Ovary (tissue), 9 donors: ENCODE results near the gene ST3GAL3. TPM values are rescaled to one million over a fixed set of nuclear protein-coding genes. Genes with fewer than 3 reads are reported as not detected.

Experiments used
- DNase-seq, 5 donors: peaks; one replicate each; pipeline ENCODE4 v3.0.0-alpha.2; 2019 to 2020
- H3K27ac ChIP-seq, 2 donors: fragments of 200-600 bp; one replicate each; pipeline versions ENCODE4 v1.5.1 to v1.8.0; 2019 to 2022
- H3K27me3 ChIP-seq: fragments of 200-600 bp; one replicate; pipeline ENCODE4 v1.8.0; 2022
- H3K36me3 ChIP-seq: fragments of 200-600 bp; sonication (generic); one replicate; pipeline ENCODE4 v1.5.1; 2019
- H3K4me1 ChIP-seq: one replicate; pipeline ENCODE4 v1.8.1; 2013; ENCODE audit warnings: mild to moderate bottlenecking, moderate library complexity; ENCODE audit not compliant: insufficient read depth
- H3K4me3 ChIP-seq: fragments of 200-600 bp; sonication (generic); one replicate; pipeline ENCODE4 v1.5.1; 2017
- H3K9me3 ChIP-seq, 2 donors: fragments of 200-600 bp in 1 of 2; sonication (generic) in 1 of 2; one replicate each; pipeline versions ENCODE4 v1.5.1 to v1.8.1; 2013 to 2019; ENCODE audit warnings: mild to moderate bottlenecking in 1 of 2, moderate library complexity in 1 of 2
- CTCF ChIP-seq, 3 donors: fragments of 450-650 bp in 2 of 3; fragments of 200-600 bp in 1 of 3; IDR thresholded peaks; one replicate each; pipeline versions ENCODE4 v1.5.1 to v1.8.0; 2016 to 2022; ENCODE audit warnings: antibody characterized with exemption in 3 of 3, mild to moderate bottlenecking in 1 of 3
- EP300 ChIP-seq: sonication (generic); formaldehyde crosslinking; IDR thresholded peaks from one replicate; pipeline ENCODE4 v1.6.1; 2017; ENCODE audit warnings: antibody characterized with exemption
- POLR2A ChIP-seq: fragments of 450-650 bp; IDR thresholded peaks from one replicate; pipeline ENCODE4 v1.6.1; 2017; ENCODE audit warnings: antibody characterized with exemption, mild to moderate bottlenecking, moderate library complexity
- WGBS, 3 donors: extraction: QIAGEN DNeasy Blood & Tissue Kit in 1 of 3; methylation state at CpG; one replicate each; pipeline versions ENCODE4 v1.1.5 to v1.1.7; 2013 to 2017; 5-methylcytosine and 5-hydroxymethylcytosine counted together
- intact Hi-C, 4 donors: fragments of 100-400 bp; cut with DNase I; formaldehyde crosslinking; loops; one replicate each; pipeline versions ENCODE4 v1.11.0 to v1.15.1; 2022 to 2023
- polyA plus RNA-seq, 2 donors: library from polyadenylated mRNA; stranded (reverse); fragments of 200-250 nt in 1 of 2; fragments of 350-450 nt in 1 of 2; fragmentation: Illumina TruSeq in 1 of 2; extraction: RNeasy Lipid Tissue Mini Kit (QIAGEN cat#74804) in 1 of 2; gene quantifications; one replicate each; pipeline ENCODE4 v1.2.3, GENCODE V29; 2013 to 2014
- total RNA-seq, 7 donors: library from RNA; depleted of rRNA in 2 of 7; stranded (reverse); fragments of >200 nt in 2 of 7; fragmentation: NEBNext Ultra II Directional in 3 of 7; extraction: Animal tissue kit (Norgen Biotek cat#: 25700) in 3 of 7; gene quantifications; one replicate each; pipeline versions ENCODE4 v1.1.0 to v1.2.4, GENCODE V29; 2016 to 2023
- donor health status: DM: no; HTN: no; CAD: no; lungs with moderate emphysema.
- donor health status: DM: no; HTN: no; CAD: no.
- donor health status: Bipolar disorder and iron deficiency.
- donor health status: DM: yes; HTN: yes; CAD: no.
- donor health status: DM: no; HTN: no; CAD: no.
- donor health status: DM: yes; HTN: yes; CAD: no.

The ST3GAL3 gene
- total and polyA plus RNA-seq, 9 donors, result 11.4 to 43.3 (median 27.1) TPM

- Histone ChIP-seq H3K27me3 (no peaks in the 10 kb centered on the region), H3K4me1 (no peaks in the 10 kb centered on the region), H3K9me3 (no peaks in the 10 kb centered on the region), H3K4me3 (no peak overlapping the region), H3K27ac (no peak overlapping the region), H3K36me3 (no peaks in the 10 kb centered on the region)
- DNase-seq, result no peak
- TF ChIP-seq POLR2A (no peak), CTCF (IDR thresholded peaks at IDR 0.05) (no peak), EP300 (no peak)
- WGBS, 3 donors, result 95 to 98% (median 96%) methylated on average over 3 of the region's 3 CpGs
- intact Hi-C loops, result no loop called here
Measured at GRCh38 chr1:43797891-43798290, 90.6 kb downstream of the ST3GAL3 start.

DNA sequence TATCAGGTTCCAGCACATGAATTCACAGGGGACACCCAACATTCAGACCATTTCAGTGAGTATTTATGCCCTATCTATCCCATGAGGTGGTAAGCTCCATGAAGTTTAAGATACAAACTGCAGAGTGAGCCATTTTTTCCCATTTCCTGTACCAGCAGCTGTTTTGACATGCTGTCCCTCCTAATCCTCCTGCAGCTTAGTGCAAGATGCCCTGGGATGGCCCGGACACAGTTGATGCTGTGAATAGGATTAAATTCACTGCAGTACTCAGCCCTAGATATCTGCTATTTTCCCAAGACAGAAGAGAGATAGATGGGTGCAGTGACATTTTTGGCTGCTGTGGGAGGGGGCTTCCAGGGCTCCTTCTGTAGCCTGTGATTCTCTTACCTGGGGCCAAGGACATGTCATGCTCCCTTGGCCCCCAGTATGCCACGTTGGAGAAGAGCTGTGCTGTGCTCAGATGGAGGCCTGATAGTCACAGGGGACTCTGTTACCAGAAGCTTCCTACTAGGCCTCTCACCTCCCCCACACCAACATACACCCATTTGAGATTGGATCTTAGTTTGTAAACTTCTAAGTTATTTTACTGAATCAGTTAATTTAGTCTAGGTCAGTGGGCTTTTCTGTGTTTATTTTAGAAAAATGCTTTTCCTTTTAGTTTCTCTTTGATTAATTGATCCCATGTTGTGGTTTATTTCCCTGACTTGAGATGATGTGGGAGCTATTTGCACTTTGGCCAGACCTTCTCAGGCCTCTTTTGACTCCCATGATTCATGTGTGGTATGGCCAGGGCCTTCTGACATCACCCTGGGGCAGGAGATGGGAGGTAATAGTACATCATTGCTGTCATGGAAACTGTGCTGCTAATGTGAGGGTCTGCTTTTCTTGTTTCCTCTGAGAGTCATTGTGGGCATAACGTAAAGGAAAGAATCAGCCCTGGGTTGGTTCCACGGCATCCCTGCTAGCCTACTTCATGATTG is 92.6 kb downstream of the ST3GAL3 start:
- H3K27me3 ChIP-seq, result no peaks in the 10 kb centered on the region
- H3K36me3 ChIP-seq, result no peaks in the 10 kb centered on the region
- TF ChIP-seq POLR2A (no peak), CTCF (IDR thresholded peaks at IDR 0.05) (no peak), EP300 (no peak)
- H3K4me3 ChIP-seq, result no peak overlapping the region
- 62 to 75% (median 70%) methylated on average over 4 of the region's 4 CpGs for WGBS, 3 donors
- H3K9me3 ChIP-seq, result no peaks in the 10 kb centered on the region
- no peak for DNase-seq
- no peak overlapping the region for H3K27ac ChIP-seq
- intact Hi-C loops, result no loop called here
- H3K4me1 ChIP-seq, result no peaks in the 10 kb centered on the region

- Histone ChIP-seq H3K9me3 (no peaks in the 10 kb centered on the region), H3K36me3 (no peaks in the 10 kb centered on the region)
- WGBS, 3 donors, result 89 to 96% (median 93%) methylated on average over 3 of the region's 3 CpGs
Measured at GRCh38 chr1:43800771-43801170, 93.4 kb downstream of the ST3GAL3 start.

GRCh38 chr1:43801203-43801602 is 93.9 kb downstream of the ST3GAL3 start:
- Histone ChIP-seq H3K9me3 (no peaks in the 10 kb centered on the region), H3K27me3 (no peaks in the 10 kb centered on the region), H3K36me3 (no peaks in the 10 kb centered on the region), H3K27ac (no peak overlapping the region), H3K4me3 (no peak overlapping the region), H3K4me1 (no peaks in the 10 kb centered on the region)
- no peak for DNase-seq
- no peak for TF ChIP-seq CTCF (IDR thresholded peaks at IDR 0.05)
- no peak for TF ChIP-seq POLR2A
- TF ChIP-seq EP300, result no peak
- WGBS, 3 donors, result 85 to 88% (median 88%) methylated on average over 3 of the region's 3 CpGs
- intact Hi-C loops, result no loop called here

More at GRCh38 chr1:43800771-43801170, 93.4 kb downstream of the ST3GAL3 start:
- no peaks in the 10 kb centered on the region for H3K27me3 ChIP-seq
- no peak for DNase-seq
- H3K27ac ChIP-seq, result no peak overlapping the region
- no peaks in the 10 kb centered on the region for H3K4me1 ChIP-seq
- intact Hi-C loops, result no loop called here
- no peak for TF ChIP-seq POLR2A
- no peak for TF ChIP-seq CTCF (IDR thresholded peaks at IDR 0.05)
- TF ChIP-seq EP300, result no peak
- H3K4me3 ChIP-seq, result no peak overlapping the region
